Inflammatory macrophage treated with lipopolysaccharide for 1 hour (primary cell): ENCODE results near the gene NR0B2.
"Not testable (repeated sequence)": the region's sequence is repeated elsewhere in the genome, so short reads cannot be mapped to it uniquely, and the experiment has no call there.

ENCODE experiments used
- DNase-seq, 2 donors: peaks; one replicate each; pipeline ENCODE4 v3.0.0-alpha.2; 2020 to 2022

The NR0B2 gene

DNA sequence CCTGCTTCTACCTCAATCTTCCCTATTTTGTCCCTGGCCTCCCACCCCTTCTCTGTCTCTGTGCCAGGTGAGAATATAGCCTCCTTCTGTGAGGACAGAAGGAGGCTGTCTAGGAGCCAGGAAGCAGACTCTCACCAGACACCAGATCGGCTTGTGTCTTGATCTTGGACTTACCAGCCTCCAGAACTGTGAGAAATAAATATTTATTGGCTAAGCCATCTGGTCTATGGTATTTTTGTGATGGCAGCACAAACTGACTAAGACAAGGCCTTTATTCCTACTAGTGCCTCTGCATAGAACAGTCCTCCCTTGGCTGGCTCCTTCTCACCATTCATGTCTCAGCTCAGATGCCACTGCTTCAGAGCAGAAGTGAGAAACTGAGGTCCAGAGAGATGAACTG is 25.5 kb downstream of the NR0B2 start:
- DNase-seq, result no peak

DNA sequence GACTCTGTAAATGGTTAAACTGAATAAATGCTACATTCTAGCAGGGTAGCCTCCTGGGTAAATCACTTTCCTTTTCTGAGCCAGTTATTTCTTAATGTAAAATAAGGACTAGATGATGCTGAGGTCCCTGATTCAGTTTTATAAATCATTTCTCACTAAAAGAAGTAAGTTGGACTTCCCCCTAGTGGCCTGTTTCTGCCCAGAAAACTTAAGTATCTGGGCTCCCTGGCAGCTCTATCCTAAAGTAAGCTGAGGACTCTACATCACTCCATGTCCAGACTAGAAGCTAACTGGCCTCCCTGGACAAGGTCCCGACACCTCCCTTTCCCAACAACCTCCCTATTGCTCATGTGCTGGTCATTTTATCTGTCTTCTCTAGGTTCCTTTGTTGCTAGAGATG is 26.6 kb downstream of the NR0B2 start:
- DNase-seq, result peak; percentile 19 to 56

GRCh38 chr1:26882696-26883463 is 30.9 kb downstream of the NR0B2 start:
- DNase-seq, result no peak

DNA sequence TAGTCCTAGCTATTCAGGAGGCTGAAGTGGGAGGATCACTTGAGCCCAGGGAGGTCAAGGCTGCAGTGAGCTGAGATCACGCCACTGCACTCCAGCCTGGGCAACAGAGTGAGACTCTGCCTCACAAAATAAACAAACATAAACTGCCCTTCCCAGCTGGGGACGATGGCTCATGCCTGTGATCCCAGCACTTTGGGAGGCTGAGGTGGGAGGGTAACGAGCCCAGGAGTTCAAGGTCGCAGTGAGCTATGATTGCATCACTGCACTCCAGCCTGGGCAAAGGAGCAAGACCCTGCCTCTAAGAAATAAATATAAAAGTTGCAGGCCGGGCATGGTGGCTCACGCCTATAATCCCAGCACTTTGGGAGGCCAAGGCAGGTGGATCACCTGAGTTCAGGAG is 32.2 kb downstream of the NR0B2 start:
- not testable (repeated sequence) for DNase-seq

DNA sequence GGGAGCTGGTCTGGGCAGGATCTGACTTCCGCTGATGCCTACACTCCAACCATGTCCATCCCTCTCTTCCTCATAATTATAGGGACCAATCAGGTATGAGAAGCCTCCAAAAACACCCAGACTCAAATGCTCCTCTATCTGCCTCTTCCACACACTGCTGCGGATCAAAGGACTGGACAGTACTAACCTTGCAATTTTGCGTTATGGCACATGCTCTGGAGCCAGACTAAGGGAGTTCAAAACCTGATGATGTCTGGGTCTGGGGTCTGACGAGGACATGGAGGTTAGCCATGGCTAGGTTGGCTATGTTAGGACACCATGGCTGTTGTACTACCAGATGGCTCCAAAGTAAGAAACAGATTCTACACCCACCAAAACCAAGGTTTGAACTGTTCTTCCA is 34.0 kb downstream of the NR0B2 start:
- DNase-seq, result no peak

DNA sequence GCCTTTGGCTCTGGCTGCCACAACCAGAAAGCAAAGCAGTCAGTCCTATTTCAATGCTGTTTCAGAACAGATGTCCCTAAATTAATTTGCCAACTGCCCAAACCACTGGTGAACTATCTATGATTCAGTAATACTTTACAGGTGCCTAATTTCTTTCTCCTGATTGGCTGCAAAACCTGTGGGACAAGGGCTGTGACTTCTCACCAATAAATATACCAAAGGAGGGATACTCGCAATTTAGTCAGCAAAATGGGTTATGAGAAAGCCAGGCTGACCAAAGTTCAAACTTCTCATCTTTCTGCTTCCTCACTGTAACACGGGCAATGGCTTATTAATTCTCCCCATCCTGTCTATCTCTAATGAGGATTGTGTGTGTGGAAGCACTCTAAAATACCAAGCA is 36.4 kb downstream of the NR0B2 start:
- no peak for DNase-seq

DNA sequence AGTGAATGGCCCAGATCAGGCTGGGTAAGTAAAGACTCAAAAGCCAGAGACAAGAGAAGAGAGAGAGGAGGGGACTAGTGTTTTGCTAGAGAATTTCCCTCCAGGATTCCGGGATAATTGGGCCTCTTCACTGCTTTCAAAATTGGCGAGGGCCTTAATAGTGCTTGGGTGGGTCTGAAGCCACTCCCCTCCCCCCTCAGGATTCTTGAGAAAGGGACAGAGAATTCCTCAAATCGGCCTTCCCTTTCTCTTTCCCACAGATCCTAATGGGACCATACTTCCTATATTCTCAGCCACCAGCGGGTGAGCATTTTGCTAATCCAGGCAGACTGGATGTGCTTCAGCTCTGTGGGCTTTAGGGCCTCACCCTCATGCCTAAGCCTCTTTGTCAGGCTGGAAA is 38.9 kb downstream of the NR0B2 start:
- no peak for DNase-seq

GRCh38 chr1:26873097-26873496 is 40.7 kb downstream of the NR0B2 start:
- not testable (repeated sequence) for DNase-seq

GRCh38 chr1:26864610-26865480 is 48.9 kb downstream of the NR0B2 start:
- peak; percentile 95 to 97 for DNase-seq

- no peak for DNase-seq
Measured at GRCh38 chr1:26863685-26864077, 50.1 kb downstream of the NR0B2 start.

- no peak for DNase-seq
Measured at GRCh38 chr1:26862781-26863684, 50.7 kb downstream of the NR0B2 start, which contains the start of gene SFN. SFN (plus strand) TSS chr1:26863149; CDS start chr1:26863213, 64 bp downstream.

GRCh38 chr1:26861889-26862378 is 51.8 kb downstream of the NR0B2 start:
- DNase-seq, result no peak
